ENCODE results near the gene TTLL5. TPM values are rescaled to one million over a fixed set of nuclear protein-coding genes. Genes with fewer than 3 reads are reported as not detected.

The TTLL5 gene
- polyA plus RNA-seq, 4 donors, result 26.7 to 36.1 (median 35.2) TPM

DNA sequence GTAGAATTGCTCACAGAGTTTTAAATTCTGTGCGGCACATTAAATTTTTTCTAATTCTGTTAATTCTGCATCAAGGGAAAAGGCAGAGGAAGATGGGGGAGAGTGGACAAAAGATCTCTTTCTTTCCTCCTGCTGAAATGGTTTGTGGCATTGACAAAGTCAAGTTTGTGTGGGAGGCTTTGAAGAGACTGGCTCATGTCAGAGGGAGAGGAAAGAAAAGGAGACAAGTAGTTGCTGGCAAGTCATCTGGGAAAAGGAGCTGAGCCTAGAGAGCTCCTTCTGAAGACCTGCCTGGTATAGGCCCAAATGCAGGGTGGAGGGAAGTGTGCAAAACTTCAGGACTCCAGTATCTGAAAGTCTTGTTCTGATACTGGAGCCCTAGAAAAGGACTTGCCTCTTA, 36.3 kb downstream of the TTLL5 start:
- no peak for DNase-seq (ENCODE audit: low read depth in 4 of 4, low spot score in 2 of 4)

DNA sequence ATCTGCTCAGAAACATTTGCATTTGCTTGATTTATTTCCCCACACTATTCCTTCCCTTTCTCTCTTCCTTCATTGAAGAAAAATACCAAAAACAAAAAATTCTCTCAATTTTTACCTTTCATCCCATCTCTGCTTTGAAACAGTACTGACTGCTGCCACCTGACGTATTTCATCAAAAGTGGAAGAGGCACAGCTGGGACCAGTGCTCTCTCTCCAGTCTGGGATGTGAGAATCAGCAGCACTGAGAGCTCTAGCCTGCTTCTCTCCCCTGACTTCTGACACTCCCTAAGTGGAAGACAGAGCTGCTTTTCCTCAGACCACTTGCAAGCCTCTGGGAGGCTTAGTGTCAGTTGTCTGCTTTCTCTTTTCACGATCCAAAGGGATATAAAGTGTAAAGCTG, 36.9 kb downstream of the TTLL5 start:
- DNase-seq (ENCODE audit: low read depth in 4 of 4, low spot score in 2 of 4), result no peak

DNA sequence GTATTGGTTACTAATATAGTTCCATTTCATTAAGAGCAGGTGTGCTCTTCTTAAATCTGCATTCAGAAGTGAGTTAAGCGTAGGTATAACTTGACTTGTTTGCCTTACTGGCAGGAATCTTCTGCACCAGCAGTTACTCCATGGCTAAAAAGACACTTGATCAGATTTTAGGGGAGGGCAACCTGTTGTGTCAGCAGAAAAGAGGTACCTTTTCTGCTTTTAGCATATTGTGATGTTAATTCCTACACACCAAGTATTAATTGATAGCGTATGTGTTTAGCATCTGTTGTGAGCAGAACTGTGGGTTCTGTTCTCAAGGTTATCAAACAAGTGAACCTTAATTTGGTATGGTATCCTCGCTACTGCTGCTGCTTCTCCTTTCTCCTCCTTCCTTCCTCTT, 38.3 kb downstream of the TTLL5 start:
- DNase-seq (ENCODE audit: low read depth in 4 of 4, low spot score in 2 of 4), result no peak

DNA sequence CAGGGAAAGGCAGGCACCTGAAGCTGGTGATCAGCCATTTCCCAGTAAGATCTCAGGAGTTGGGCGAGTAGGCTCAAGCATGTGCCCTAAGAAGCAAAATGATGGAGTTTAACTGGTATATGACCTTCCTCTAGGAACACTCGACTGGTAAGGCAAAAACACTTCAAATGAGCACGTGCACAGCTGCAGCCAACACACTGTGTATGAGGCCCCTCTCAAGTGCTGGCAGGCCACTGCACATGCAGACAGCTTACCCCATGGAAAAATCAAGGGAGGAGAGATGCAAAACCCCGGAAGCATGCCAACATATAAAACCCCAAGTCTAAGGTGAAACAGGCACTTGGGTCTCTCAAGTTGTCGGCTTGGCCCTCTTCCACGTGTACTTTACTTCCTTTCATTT, 39.2 kb downstream of the TTLL5 start:
- no peak for DNase-seq (ENCODE audit: low read depth in 4 of 4, low spot score in 2 of 4)

DNA sequence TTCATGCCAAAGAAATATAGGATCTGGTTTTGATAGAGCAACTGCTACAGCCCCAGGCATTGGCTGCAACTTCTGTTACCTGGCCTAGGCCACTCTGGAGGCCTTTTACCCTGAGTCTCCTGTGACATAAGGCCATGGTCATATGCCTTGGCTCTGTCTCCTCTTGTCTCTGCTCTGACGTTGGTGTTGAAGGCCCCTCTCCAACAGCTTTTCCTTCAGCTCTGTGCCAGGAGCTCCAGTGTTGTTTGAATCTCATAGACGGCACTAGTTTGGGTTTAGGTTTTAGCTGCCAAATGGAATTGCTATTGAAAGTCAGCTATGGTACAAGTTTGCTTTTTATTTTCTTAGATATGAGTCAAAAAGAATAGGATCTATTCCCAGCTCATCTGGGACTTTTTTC, 41.1 kb downstream of the TTLL5 start:
- DNase-seq (ENCODE audit: low read depth in 4 of 4, low spot score in 2 of 4), result no peak

DNA sequence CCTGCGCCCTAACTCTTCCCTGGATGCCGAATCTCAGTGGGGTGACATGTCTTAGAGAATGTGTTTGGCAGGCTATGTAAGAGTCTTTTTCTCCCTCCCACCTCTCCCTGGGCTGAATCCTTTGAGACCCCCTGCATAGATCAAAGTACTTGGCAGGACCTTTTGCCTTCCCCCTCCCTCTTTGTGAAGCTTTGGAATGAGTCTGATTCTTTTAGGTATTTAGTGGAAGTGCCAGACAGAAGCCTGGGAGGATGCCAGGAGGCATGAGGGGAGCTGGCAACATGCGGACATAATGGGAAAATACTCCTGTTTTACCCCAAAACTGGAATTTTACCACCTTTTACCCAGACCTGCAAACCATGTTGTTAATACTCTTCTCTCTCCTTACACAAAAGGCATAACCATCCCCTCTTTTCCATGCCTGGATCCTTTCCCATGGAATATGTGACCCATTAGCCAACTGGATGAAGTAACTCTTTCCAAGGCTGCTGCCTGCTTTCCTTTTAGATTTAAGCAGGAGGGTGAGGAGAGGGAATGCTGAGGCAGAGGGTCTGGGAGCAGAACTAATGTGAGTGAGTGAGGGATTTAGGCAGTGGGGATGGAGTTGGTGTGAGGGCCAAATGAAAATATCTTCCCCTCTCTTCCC, 41.7 kb downstream of the TTLL5 start:
- no peak for DNase-seq (ENCODE audit: low read depth in 4 of 4, low spot score in 2 of 4)

DNA sequence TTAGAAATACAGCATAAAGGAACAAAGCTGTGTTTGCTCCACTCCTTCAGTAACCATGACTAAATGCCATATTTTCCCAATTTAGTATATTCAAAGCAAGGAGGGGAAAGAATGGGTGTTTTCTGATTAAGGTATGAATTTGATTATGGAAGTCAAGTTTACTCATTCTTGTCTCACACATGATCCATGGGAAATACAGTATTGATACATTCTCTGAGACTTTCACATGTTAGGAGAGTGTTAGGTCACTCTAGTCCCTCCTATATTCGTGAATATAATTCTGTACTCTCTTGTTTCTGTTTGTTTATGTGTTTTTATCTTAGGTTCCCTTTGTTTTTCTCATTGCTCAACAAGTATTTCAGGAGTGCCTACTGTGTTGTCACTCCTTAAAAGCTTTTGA, 42.4 kb downstream of the TTLL5 start:
- DNase-seq (ENCODE audit: low read depth in 4 of 4, low spot score in 2 of 4), result no peak

DNA sequence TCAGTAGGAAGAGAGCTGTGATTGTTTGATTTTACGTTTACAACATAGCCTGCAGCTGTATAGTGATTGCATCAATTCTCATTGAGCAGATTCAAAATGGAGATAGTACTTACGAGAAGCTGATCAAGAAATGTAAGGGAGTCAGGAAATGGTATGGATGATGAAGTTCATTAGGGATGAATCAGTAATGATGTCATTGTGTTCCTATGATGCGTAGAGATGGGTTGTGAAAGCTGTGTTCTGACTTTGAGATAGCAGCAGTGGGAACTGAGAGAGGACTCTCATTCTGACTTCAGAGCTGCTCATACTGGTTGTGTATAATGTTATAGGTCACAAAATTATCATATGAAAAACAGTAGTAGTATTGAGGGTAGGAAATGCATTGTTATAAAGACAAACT, 44.0 kb downstream of the TTLL5 start:
- DNase-seq (ENCODE audit: low read depth in 4 of 4, low spot score in 2 of 4), result no peak

DNA sequence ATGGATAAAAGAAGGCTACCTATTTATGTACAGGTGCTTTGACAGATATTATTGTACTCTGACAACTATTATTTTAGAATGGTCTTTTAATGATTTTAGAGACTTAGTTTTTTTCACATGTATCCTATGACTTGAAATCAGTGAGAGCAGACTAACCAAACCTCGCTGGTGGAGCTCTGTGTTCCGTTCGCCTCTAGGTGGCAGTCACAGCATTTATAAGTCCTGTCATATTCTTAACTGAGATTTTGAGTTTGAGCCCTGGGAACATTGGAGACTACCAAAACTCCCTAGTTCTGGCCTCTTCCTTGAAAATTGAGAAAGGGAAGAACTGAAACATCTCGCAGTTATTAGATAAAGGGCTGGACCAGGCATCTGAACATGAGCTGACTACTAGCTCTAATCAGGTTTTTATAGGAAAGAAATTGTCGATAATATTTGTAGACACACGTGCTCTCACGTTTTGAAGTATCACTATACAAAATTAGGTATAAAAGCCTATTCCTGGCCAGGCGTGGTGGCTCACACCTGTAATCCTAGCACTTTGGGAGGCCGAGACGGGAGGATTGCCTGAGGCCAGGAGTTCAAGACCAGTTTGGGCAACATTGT, 48.3 kb downstream of the TTLL5 start:
- peak; percentile 17 to 81 (median 54) for DNase-seq (ENCODE audit: low read depth in 4 of 4, low spot score in 2 of 4)

DNA sequence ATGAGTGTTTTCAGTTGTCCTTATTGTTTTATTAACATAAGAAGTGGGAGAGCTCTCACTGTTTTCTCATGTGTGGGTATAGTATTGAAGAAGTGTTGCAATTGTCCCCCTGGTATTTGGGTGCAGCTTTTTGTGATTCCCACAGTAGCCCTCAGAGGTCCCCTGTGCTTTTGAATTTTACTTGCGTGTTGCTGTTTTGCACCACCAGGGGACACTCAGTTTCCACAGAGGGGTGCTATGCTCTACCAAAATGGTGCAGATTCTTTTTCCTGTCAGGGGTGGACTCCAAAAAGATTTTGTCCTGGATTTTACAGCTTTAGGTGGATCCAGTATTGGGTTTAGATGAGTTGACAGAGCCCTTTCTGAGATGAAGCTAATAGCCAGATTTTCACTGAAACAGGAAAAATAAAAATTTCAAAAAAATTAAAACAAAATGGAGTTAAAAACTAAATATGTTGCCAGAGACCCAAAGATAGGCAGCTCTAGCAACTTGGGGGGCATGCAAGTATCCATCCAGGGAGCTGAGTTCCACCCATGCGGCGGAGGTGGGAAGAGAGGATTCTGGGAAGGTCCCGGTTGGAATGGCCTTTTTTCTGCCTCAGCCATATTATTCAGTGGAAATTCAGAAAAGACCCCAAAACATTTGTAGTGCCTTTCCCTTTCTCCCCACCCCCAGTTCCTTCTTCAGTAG, 50.2 kb downstream of the TTLL5 start:
- DNase-seq (ENCODE audit: low read depth in 4 of 4, low spot score in 2 of 4), result peak in 1 of 4 donors; percentile 19

DNA sequence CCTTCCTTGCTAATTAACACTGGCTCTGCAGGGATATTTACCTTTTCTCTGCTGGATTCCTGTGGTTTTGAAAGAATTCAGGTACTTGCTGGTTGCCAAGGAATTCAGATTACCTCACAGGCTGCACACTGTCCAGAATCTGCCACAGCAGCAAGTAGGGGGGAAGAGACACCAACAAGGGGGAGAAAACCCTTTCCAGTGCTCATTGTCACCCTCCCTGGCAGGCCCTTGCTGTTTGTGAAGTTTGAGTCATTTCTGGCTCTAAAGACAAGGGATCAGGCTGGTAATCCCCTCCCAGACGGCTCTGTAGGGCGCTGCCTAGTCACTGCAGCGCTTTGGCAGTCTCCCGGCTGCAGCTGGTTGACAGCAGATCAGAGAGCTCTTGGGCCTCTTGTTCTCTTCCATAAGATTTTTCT, 50.8 kb downstream of the TTLL5 start:
- no peak for DNase-seq (ENCODE audit: low read depth in 4 of 4, low spot score in 2 of 4)

DNA sequence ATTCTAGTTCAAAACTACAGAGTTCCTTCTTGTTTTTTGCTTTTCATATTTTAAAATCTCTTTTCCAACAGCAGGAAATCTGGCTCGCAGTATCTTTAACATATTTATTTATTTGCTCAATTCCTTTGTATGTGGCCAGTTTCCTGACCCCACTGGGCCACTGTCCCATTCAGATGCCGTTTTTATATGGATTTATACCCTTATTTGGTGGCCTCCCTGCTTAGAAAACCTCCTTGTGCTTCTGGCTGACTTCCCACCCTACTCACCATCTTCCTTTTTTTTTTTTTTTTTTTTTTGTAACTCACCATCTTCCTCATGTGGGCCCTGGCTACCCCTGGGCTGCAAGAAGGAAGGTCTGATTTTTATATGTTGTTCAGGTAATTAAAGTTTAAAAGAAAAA, 53.9 kb downstream of the TTLL5 start:
- DNase-seq (ENCODE audit: low read depth in 4 of 4, low spot score in 2 of 4), result no peak

DNA sequence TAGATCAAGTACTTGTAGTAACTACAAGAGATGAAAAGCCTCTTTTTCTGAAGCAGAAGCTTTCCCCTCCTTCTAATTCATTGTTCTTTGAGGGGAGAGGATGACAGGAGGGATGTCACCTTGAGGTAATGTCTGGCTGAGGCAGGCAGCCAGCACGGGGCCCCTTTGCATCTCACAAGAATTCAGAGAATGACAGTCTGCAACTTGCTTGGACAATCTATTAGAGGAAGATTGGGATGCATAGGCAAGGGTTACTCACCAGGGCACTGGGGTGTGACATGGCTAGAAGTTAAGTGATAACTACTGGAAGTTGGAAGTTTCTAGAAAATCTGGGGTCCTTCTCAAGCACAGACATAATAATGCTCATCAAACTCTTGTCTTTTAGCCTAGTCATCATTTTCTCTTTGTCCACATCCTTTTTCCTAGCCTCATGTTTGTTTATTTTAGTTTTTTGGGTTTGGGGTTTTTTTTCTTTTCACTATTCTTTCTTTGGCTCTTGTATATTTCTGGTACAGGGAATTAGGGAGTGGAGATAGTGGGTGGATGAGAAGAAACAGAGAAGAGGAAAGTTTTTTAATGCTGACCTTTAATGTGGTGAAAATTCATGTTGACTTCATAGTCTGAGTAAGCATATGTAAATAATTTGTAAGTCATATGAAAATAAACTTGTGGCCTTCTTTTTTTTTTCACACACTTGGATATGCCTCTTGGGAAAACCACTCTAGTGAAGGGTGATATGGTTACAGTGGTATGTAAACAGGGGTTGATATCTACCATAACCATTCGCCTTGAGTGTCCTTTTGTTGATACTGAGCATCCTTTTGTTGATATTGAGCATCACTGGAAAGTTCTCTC, 55.1 kb downstream of the TTLL5 start:
- no peak for DNase-seq (ENCODE audit: low read depth in 4 of 4, low spot score in 2 of 4)

DNA sequence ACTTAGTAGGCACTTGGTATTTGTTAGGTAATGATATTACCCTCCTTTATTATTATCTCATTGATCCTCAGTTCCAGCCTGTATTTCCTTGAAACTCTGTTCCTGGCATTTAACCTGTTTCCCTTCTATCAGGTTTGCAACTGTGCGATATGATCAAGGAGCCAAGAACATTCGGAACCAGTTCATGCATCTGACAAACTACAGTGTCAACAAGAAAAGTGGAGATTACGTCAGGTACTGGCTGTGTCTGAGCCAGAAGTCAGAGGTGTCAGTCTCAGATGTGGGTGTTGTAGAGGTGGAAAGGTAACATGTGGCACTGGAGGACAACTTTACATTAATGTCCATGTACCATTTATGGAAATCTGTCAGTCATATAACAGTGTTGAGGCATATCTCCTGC, 56.7 kb downstream of the TTLL5 start:
- DNase-seq (ENCODE audit: low read depth in 4 of 4, low spot score in 2 of 4), result no peak

DNA sequence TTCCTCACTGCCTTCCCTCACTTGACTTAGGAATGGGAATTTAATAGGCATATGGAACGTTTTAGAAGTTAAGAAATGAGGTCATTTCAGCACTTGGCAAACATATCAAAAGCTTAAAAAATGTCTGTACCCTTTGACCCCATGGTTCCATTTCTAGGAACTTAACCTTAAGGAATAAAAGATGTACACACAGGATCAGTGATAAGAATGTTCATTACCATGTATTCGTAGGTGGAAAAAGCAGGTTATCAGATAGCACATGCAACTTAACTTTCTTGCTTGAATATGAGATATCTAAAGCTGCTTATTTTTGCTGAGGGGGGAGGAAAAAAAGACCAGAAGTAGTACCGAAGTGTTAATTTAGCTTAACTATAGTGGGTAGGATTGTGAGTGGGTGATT, 57.2 kb downstream of the TTLL5 start:
- DNase-seq (ENCODE audit: low read depth in 4 of 4, low spot score in 2 of 4), result no peak

DNA sequence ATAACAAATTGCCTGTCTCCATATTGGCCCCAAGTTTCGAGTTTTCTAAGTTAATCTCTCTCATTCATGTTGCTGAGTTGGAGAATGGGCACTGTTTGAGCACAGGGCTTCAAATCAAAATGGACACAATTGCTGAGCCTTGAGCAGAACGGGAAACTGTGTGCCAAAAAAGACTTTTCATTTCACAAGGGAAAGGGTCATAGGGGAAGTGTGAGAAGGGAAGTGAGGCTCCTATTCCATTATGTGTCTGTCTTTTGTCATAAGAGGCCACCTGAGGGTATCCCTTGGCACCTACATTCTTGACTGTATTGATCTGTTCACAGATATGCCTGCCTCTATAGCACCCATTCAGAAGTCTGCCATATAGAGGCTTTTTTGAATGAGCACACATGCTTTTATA, 59.1 kb downstream of the TTLL5 start:
- no peak for DNase-seq (ENCODE audit: low read depth in 4 of 4, low spot score in 2 of 4)

DNA sequence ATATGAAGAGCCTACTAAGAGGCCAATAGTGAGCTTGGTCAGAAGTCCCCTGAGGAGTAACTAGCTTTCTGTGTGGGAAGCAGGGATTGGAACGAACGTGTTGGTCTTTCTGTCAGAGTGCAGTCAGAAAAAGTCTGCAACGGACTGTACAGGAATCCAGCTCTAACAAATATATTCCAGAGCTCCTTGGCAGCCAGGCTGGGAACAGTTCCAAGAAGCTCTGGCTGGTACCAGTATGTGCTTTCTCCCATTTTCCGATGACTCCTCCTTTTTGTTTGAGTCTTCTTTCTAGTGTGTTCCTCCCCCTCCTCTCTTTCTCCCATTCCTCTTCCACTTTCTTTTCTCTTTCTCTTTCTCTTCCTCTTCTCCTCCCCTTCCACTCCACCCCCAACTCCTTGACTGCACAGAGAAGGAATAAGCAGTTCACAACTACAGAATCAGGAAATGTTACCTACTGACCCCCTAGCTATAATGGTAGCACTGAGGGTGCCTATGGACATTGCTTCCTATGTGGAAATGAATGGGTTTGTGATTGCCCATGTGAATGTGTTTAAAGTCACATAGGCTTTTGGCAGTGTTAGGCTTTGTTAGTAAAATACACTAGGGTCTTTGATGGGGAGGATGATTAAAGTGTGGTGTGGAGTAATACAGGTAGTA, 59.9 kb downstream of the TTLL5 start:
- DNase-seq (ENCODE audit: low read depth in 4 of 4, low spot score in 2 of 4), result no peak

DNA sequence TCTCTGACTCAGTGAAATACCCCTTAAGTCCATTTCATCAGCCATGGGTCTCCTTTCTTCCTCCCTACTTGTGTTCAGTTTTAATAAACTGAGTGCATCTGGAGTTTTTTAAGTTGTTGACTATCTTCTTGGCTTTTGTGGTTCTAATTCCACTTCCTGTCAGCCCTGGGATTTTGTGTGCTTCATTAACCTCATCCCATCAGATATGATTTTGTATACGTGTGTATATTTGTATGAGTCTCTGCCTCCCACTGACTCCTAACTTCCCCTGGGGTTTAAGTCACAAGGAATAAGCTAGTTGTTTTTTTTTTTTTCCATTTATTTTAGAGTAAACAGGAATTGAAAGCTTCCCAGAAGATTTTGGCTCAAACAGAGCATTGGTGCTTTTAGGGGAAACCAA, 62.7 kb downstream of the TTLL5 start:
- DNase-seq (ENCODE audit: low read depth in 4 of 4, low spot score in 2 of 4), result no peak

DNA sequence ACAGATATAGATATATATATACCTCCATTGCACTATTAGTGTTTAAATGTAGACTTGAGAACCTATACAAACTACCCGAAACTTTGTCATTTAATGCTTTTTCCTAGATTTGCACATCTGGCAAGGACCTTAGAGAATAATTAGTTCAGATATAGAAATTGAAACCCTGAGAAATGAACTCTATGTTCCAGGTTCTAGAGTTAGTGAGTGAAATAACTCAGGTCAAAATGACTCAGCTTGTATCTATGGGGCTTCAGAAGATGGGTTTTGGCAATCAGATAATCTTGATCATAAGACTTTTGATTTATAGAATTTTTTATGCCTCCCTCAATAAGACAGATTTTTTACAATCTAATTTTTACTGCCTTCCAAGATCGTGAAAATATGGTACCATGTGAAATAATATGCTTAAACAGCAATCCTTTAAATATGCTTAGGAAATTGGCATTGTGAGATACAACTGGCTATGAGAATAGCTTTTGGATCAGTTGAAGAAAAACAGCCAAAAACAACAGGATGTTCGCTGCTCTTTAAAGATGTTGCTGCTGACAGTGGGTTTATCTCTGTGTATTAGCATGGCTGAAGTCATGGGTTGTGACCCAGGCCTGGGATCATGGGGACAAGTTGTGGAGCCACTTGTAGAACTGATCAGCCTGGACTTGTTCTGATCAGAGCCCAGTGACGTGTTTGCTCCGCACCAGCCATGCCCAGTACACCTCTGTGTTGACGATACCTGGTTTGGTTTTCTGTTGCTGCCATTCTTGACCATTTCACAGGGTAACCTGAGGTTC, 63.6 kb downstream of the TTLL5 start:
- DNase-seq (ENCODE audit: low read depth in 4 of 4, low spot score in 2 of 4), result no peak

DNA sequence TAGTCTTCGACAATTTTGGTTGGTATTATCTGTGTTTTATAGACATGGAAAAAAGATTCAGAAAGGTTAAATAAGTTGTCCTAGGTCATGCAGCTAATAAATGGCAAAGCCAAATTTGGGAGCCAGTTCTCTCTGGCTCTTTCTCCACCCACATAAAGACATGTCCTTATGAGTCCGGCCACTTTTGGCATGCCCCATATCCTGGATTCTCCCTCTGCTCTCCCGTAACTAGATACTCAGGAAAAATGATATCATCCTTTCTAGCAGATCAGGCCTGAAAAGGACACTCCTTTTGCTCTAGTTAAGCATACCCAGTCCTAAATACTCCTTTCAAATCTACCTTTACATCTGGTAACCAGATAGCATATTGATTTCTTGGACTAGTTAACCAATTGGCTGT, 64.4 kb downstream of the TTLL5 start:
- DNase-seq (ENCODE audit: low read depth in 4 of 4, low spot score in 2 of 4), result no peak

All from left renal cortex interstitium (tissue), 4 donors.